Hematopoietic multipotent progenitor cell treated with erythropoietin and hydrocortisone succinate and interleukin-3 and kit ligand, for 8 days (in vitro differentiated cells): ENCODE data around the gene TMEM178B.
"Not testable (repeated sequence)": the region's sequence is repeated elsewhere in the genome, so short reads cannot be mapped to it uniquely, and the experiment has no call there.

Source experiments
- DNase-seq: peaks from one replicate; pipeline ENCODE4 v3.0.0-alpha.2; 2015

TMEM178B gene

GRCh38 chr7:141360416-141360760 is 286.5 kb downstream of the TMEM178B start:
- no peak for DNase-seq

GRCh38 chr7:141360803-141361202 is 286.9 kb downstream of the TMEM178B start:
- DNase-seq, result no peak

DNA sequence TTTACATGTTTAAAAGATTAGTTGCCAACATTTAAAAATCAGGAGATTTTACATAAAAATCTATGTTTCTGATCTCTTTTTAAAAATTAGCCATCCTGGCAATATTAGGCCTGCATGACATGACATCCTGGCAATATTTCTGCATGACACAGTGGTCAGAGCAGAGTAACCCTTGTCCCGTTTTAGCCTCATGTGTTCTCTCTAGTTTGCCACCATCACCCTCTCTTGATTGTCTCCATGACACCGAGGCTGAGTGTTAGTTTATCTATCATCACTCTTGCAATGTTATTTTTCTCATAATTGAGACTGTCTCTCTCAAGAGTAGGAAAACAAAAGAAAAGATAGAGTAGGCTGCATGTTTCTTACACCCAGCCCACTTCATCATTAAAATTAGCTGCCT is 287.6 kb downstream of the TMEM178B start:
- DNase-seq, result no peak

DNA sequence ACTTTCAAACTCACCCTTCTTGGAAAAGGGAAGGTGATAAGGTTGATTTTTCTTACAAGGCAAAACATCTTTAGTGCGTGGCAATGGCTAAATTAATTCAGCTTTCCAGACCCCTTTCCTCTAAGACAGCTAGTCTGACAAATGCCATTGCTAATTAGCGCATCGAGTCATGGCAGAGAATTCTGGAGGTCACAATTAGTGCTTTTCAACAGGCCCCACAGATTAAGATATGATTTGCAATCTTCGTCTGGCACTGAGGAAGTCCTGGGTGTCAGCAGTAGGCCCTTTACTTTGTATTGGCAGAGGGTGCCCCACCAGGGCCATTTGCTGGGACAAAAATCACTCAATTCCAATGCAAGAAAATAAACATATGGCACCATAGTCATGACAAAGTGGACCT is 288.1 kb downstream of the TMEM178B start:
- DNase-seq, result no peak

DNA sequence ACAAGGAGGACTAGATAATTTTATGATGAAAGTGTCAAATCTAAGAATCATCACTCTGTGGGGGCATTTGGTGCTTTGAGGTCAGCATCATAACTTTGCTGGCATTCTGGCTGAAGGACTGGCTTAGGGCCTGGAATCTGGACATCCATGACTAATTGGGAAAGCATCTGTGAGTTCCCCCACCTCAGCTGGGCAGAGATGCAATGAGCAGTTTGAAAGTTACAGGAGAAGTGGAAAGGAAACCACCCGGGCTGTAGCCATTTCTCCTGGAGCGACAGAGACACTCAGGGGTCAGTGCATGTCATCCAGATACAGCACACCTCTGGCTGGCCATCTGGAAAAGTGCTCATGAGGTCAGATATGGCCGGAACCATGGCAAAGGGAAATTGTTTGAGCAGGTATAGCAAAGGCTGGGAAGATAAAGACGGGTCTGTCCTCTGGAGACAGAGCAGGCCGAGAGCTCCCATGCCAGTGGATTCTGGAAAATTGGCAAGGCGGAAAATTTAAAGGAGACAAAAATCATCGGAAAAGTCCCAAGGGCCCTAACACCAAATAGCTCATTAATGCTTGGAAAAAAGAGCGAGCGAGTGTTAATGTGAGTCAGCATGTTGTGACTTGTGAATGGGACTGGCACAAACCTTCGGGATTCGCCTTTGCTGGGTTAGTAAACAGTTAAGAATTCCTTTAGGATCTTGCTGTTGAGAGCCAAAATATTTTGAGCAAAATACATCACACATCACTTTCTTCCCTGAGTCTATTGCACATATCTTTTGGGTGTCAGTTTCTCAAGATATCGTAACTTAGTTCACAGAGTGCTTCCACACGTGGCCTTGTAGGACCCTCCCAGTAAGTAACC is 288.9 kb downstream of the TMEM178B start:
- no peak for DNase-seq

DNA sequence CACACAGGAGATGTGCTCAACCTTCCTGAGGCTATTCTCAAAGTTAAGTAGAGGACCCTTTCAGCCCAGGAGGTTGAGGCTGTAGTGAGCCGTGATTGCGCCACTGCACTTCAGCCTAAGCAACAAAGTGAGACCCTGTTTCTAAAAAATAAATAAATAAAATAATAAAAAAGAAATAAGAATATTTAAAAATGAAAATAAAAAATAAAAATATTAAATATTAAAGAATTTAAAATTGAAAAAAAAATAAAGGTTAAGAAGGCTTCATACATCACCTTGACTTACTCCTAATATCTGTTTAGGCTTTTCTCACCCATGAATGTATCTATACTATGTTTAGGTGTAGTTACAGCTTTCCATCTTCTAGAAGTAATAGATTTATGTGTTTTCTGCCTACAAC is 289.9 kb downstream of the TMEM178B start:
- no peak for DNase-seq

DNA sequence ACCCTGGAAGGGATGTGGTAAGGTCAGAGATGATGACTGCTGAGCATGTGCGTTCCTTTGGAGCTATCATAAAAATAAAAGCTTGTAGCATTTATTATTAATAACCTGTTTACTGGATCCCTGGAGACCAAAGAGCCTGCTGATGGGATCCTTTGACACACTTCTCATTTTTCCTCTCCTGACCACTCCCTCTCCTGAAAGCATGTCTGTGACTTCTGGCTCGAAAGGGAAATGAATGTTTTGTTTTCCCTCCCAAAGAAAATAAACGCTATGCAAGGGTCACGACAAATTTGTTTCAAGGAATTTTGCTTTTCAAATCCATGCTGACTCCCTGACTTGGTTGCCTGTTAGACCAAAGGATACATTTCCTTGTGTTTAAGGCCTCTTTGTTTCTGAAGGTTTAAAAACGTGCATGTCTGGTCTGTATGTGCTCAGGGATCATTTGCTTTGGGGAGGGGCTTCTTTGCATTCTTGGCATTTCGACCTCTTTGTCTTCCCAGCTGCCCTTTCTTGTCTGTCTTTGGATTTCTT is 292.3 kb downstream of the TMEM178B start:
- no peak for DNase-seq

DNA sequence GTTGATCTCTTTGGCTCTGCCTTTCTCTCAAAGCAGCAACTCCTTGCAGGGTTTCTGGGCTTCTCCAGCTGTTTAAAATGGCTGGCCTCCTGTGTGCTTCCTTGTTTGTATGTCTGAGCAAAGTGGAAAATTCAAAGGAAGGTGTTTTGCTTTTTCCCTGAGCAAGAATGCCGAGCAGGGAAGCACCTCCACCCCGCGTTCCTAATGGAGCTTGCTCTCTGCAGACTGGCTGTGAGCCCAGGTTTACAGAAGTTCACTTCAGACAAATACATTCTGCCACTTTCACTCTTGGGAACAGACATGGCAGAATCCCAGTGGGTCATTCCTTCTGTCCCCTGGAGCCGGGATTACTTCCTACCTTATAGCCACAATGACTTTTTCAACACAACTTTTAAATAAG is 295.6 kb downstream of the TMEM178B start:
- no peak for DNase-seq

- DNase-seq, result no peak
Measured at GRCh38 chr7:141370178-141370577, 296.3 kb downstream of the TMEM178B start.

DNA sequence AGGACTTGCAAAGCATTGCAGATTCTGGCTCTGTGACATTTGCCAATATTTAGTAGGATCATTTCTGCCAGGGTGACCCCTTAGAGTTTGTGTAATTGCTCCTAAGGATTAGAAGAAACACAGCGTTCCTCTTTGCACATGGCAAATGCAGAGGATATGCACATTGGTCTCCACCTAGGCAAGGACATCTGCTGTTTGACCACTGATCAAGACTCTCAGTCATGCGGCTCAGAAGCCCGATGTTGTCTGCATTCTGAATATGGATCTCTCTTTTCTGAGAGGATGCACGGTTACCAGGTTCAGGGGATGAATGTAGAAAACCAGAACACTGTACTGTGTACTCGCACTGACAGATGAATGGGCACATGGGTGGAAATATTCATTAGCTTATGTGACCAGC is 296.8 kb downstream of the TMEM178B start:
- DNase-seq, result no peak

DNA sequence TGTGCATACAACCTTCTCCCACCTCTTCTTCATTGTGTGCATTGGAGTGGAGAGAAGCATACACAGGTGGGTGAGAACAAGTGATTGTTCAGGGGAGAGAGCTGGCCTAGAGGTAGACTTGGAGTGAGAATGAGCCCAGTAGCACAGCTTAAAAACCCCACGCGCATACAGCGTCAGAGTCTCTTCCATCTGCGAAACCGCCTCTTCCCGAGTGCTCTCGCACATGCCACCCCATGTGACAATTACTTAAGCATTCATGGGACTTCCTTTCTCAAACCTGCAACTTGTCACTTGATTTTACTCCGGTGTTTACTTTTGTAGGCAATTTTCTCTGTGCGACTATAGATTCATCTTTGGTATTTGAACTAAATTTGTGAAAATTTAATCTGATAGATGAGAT is 300.6 kb downstream of the TMEM178B start:
- DNase-seq, result no peak

DNA sequence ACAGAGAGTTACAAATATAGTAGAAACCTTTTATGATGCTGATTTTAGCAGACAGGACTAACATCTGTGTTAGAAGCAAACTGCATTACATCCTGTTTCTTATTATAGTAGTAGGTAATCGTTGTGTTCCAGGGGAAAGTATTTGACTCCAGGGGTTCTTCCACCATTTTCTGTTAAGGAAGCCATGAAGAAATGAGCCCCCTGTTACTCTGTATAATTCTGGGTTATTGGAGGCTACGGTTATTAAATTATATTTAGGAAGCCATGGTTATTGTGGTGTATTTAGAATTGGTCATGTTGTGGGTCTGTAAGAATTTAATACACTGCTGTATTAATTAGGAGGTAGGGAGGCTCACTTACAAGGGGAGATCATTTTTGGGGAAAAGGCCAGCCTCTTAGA is 301.6 kb downstream of the TMEM178B start:
- DNase-seq, result no peak

- no peak for DNase-seq
Measured at GRCh38 chr7:141377906-141378305, 304.0 kb downstream of the TMEM178B start.

- DNase-seq, result no peak
Measured at GRCh38 chr7:141378405-141378804, 304.5 kb downstream of the TMEM178B start.

DNA sequence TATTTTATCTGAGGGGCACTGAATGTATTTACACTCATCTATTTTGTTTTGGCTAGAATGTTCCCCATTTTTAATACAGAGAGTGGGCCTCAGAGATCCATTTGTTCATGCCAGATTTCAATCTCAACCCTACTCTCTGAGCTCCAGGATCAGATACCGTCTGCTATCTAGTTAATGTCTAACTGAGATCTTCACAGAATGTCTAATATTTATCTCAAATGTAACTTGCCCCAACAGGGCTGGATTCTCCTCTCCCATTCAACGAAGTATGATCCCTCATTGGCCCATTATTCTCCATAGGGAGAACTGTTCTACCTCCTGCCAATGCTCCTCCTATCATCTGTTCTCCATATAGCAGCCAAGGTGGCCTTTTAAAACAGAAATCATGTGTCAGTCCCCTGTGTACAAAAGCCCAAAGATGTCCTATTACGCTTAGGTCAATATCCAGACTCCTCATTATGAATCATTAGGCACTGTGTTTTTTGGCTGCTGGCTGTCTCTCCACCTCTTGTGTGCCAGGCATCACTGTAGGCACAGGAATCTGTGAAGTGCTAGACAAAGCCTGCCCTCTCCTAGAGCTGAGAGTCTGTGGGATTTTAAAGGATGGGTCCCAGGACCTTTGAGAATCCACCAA is 308.0 kb downstream of the TMEM178B start:
- DNase-seq, result no peak

DNA sequence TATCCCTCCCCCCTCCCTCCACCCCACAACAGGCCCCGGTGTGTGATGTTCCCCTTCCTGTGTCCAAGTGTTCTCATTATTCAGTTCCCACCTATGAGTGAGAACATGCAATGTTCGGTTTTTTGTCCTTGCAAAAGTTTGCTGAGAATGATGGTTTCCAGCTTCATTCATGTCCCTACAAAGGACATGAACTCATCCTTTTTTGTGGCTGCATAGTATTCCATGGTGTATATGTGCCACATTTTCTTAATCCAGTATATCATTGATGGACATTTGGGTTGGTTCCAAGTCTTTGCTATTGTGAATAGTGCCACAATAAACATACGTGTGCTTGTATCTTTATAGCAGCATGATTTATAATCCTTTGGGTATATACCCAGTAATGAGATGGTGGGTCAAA is 309.5 kb downstream of the TMEM178B start:
- not testable (repeated sequence) for DNase-seq

DNA sequence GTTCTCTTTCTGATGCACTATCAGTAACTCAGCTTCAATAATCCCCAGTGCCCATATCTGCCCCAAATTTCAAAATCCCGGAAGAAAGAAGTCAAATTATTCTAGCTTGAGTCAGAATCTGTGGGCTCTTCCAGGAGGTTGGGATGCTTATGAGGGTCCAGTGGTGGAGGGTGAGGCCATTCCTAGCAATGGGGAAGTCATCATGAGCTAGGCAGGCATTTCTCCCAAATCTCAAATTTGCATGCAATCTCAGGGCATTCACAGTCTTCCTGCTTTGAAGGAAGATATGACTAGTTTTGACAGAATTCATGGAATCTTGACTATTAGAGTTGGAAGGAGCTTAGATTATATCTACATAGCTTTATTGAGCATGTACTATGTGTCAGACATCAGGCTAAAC is 313.0 kb downstream of the TMEM178B start:
- DNase-seq, result no peak

DNA sequence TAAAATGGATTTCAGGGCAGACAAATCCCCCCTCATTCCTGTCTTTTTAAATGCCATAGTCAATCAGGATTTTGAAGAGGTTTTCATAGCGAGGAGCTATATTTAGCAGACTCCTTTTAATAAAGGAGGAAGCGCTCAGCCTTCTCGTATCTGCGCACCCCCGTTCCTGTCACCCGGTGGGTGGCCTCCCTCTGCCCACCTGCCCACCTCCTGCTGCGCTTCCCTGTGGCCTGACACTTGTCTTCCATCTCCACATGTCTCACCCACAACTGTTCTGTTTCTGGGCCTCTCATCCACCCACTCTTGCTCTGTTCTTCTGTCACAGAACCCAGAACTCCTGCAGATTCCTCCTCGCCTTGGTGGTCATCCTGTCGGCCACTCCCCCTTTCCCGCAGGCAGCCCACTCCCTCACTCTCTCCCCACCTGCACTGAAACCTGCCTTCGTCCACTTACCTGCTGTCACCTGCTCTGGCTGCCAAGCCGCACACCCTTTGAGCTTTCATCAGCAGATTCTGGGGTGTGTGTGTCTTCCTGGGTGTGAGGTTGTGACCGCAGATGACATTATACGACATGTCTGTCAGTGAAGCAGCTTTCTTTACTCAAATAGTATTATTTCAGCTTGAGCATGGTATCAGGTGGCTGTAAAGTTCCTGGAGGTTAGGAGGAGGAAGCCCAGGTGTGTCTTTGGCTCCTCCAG is 313.8 kb downstream of the TMEM178B start:
- no peak for DNase-seq

DNA sequence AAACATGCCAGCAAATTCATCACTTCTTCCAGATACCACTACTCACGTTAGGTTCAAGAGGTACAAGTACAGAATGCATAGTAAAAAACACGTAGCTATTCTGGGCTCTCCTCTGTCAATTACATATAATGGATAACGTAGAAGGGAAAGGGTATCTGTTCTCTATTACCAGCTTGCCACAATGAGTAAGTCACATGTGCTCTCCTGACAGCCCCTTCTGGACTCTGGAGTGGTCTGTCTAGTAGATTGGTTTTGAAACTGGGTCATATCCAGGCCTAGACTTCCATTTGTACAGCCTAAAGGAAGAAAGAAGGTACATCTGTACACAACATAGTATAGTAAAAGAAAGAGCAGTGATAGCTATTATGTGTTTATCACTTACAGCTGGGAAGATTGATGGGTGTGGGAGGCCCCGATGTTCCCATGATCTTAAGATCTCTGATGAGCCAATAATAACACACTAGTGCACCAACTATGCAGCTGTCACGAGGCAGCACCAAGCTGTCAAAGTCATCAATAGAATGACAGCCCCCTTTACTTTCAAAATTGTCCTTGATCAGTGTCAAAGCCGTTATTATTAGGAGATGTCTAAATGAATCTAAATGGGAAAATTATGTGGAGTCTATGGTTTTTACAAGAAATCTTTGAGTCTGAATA is 315.4 kb downstream of the TMEM178B start:
- DNase-seq, result no peak

DNA sequence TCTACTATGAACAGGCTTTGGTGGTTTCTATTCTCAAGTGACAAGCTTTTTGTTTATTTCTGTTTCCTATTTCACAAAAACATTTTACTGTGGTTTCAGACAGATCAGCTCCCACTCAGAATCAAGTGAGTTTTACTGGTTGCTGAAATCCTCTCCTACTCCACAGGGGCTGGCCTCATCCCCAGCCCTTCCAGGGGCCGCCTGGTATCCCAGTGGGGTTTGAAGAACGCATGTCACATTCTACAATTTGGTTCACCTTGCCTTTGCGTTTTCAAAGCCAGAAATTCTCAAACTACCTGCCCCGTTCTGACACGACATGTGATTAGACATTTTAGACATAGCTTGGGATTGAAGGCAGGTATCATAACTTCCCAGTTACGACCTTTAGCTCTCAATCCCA is 316.5 kb downstream of the TMEM178B start:
- no peak for DNase-seq

- DNase-seq, result no peak
Measured at GRCh38 chr7:141393056-141393455, 319.2 kb downstream of the TMEM178B start.

DNA sequence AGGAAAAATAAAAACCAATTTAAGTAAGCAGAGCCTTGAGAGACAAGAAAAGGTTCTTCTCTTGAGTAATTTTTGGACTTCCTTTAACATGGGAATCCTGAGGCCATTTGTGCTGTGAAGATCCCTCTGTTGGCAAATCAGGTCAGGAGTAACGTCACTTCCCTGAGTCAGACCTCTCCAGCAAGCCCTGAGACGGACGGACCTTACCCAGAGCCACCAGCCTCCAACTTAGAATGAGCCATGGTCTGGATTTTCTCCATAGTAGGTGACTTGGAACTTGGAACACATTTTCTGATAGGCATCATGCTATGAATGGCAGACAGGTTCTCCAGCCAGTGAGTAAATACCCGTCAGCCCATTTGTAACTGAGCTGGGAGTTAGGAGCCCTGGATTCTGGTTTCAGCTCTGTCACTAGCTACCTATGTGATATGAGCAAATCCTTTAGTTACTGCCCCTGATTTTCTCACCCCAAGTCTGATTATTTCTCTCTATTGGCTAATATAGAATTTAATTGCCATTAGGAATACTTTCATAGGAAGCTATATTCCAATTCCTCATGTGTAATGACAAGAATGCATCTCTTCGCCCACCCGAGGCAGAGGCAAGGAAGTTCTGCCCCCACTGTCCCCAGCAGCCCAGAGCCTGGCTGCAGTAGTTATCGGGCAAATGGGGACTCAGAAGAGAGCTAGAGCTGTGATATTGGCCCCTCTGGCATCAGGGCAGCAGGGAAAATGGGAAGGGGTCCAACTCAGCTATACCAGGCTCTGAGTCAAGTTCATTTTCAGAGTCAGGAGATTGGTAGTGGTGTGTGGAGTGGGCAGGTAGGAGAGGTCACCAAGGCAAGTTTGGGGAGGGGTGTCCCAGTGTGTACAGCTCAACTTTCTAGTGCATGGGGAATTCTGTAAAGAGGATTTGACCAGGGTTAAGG is 323.6 kb downstream of the TMEM178B start:
- DNase-seq, result no peak
